Astrocyte of the hippocampus (primary cell): Measurements from ENCODE around the gene SCN9A.
"Not testable (repeated sequence)": the region's sequence is repeated elsewhere in the genome, so short reads cannot be mapped to it uniquely, and the experiment has no call there.

Experiments
- DNase-seq: peaks from one replicate; pipeline ENCODE4 v3.0.0; 2011; ENCODE audit warnings: low read depth, low spot score

SCN9A gene

DNA sequence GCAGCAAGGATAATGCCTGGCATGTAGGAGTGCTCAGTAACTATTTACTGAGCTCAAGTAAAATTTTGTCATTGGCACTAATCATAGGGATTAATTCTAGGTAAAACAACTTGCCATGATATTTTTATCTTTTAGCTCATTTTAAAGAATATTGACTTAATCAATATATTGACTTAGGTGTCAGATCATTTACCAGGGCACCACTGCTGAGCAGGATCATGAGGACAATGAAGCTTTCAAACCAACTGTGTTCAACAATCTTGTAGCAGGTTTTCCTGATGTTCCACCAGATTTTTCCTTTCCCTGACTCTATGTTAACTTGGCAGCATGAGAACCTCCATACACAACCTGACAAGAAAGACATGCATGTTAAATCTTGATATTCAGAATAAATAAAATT lies 133.4 kb downstream of the SCN9A start:
- DNase-seq: no peak

DNA sequence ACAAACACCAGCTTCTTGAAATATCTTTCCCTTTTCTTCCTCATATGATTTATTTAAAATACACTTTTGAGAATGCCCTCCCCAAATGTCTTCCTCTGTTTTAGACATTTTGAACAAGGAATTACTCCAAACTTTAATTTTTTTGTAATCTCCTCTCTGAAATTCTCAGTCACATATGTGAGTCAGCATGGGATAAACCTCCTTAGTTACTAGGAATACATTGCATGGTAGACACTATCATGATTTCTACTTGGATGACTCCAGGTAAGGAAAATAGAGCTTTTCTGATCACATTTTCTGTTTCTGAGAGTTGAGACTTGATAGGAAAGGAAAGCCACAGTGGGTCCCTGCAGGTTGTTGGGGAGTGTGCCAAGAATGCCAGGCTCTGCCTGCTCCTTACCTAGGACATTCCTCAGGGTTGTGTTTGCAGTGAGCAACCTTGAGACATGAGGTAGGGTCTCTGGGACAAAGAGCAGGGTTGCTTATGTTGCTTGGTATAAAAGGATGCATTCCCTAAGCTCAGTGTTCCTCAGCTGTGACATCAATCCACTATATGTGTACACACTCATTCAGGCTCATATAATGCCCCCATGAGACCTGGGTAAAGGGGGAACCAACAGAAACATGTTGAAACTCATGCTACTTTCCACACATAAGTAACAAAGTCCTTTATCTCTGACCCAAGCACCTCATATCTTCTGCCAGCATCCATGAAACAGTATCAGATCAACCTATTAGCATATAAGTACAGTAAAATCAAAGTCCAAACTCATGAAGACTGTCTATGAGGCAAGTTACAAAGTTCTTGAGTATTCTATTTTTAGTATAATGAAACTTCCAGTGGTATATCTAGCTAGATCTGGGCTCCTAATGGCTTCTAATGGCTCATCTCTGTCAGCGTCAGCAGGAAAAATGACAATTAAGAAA lies 135.1 kb downstream of the SCN9A start:
- peak; percentile 16 for DNase-seq

DNA sequence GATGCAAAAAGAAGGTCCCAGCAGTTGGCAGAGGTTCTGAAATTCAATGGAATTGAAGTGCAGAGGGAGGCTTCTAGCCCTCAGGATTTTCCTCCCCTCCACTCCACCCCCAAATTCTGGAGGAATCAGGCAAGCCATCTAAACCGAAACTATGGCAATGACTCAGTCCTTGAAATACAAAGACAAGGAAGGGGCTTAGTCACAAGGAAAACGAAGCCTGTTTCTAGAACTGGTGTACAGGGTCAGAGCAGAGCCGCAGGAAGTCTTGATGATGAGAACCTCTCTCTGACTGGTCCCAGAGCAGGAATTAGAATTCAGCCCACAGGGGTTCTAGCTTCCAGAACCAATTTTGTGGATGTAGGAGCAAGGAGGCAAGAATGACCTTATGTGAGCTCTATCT lies 136.2 kb downstream of the SCN9A start:
- peak; percentile 84 for DNase-seq

DNA sequence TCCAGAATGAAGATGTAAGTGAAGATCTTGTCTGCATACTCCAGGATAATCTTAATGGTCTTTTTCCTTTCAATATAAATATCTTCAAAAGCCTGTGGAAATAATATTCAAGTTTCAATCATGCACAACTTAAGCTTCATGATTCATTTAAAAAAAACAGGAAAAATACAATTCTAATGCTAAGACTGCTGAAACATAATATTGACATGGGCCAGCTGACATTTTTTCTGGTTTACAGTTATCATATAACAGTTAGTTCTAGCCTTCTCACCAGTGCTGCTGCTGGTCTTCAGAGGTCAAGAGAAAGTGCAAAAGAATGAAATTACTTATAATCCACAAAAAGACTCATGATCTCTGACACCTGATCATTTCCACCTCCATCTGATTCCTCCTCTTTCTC lies 137.6 kb downstream of the SCN9A start:
- DNase-seq: no peak

DNA sequence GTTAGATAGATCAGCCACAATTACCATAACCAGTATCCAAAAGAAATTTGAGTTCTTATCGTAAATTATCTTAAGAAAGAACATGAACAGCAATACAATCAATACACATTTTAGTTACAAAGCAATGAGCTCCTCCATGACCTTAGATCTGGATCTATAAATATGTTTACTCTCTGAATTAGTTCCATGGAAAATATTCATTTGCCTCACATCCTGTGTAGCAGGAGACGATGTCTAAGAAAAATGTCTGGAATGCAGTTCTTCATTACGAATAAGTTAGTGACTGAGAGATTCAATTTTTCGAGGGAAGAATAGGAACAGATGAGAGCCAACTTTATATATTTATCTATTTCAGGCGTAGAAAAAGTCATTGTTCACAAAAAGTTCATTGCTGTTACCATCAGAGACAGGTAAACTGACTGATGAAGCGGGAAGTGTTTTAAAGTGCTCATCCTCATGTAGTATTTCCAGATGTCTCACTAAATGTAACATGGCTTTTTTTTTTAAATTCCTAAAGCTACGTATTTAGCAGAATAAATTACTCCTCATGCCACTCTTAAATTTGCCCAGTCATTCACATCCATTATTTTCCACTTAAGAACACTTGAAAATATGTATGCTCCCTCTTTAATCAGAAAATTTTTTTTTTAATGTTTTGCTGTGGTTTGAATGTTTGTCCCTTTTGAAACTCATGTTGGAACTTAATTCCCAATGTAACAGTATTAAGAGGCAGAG lies 141.5 kb downstream of the SCN9A start:
- DNase-seq: peak; percentile 64

DNA sequence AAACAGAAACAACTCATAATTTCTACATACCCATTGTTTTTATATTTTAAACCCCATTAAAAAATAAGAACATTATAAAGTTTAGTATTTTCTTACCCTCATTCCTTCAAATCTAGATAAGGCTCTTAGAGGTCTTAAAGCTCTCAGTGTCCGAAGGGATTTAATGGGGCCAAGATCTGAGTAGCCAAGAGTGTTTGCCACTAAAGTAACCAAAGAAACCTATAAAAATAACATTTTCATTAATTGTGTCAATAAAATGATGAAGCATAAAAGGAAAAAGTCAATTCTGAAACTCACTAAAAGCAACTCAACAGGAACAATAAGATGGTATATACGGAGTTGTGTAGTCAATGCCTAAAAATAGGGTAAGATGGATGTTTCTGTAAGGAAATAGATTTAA lies 142.5 kb downstream of the SCN9A start:
- no peak for DNase-seq

DNA sequence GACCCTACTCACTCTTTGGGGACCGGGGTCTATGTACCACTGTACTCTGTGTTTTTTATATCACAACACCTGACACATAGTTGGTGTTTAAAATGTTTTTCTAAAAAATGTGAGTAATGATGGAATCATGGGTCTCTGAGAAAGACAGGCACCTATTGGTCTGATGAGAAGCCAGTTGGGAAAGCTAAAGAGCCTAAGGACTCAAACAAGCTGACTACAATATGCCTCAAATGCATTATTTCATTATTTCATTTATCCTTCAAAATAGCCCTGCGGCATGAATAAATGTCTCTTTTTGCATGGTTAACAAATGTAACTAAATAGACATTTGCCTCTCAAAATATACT lies 145.0 kb downstream of the SCN9A start:
- DNase-seq: no peak

DNA sequence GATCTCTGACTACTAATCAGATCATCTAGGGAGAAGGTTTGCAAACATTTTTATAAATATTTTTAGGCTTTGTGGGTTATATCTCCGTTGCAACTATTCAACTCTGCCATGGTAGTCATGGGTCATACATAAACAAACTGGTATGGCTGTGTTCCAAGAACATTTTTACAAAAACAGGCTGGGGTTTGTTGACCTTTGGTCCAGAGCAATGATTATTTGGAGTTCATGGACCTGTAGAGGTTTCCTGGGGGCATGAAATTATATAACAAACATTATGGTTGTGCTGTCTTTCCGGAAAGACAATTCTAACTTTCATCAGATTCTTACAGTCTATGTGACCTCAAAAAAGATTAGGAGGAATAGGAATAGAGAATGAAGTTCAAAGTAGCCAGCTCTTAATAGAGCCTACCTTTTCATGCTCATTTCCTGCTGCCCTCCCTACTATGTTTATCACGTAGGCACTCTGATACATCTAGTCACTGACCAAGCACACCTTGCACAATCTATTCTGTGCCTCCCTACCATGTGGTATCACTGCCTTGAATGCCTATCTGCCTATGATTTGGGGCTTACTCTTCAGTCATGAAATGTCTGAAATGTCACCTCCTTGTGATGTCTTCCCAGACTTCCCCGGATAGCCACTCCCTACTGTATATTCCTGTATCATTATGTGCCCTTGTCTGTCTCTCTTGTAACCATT lies 145.6 kb downstream of the SCN9A start:
- DNase-seq: peak; percentile 28

DNA sequence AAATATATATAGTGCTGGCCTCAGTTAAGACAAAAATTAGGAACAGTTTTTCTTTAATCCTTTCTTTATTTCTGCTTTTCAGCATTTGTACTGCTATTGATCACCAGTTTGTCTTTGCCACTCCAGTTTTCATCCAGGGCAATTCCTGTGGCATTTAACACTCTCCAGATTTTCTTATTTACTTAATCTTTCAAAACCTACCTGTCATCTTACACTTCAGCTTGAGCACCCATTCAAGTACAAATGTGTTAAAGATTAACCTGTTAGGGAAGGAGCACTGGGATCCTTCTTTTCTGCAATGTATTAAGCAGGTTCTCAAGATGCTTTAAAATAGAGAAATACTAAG lies 146.1 kb downstream of the SCN9A start:
- DNase-seq: no peak

DNA sequence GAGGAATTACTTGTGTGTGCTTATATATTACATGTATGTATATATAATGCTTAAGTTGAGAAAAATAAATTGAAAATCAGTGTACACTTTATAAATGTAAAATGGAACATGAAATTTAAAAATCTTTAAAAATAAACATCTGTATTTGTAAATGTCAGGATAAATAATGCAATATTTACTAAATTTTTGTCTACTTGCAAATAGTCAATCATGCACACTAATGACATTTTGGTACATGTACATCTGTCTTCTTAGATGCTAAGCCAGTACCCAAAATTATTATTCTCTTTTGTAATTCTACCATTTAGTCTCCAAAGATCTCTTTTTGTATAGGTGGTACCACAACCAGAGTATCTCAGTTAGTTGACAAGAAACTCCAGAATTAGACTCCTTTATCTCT lies 151.5 kb downstream of the SCN9A start:
- no peak for DNase-seq

DNA sequence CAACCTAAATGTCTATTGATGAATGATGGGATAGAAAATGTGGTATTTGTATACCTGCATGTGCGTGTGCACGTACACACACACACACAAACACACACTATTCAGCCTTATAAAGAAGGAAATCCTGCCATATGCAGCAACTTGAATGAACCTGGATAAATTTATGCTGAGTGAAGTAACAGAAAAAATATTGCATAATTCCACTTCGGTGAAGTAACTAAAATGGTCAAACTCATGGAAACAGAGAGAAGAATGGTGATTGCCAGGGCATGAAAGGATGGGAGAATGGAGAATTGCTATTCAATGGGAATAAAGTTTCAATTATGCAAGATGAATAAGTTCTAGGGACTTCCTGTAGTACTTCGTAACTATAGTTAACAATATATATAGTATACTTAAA lies 152.4 kb downstream of the SCN9A start:
- DNase-seq: no peak

DNA sequence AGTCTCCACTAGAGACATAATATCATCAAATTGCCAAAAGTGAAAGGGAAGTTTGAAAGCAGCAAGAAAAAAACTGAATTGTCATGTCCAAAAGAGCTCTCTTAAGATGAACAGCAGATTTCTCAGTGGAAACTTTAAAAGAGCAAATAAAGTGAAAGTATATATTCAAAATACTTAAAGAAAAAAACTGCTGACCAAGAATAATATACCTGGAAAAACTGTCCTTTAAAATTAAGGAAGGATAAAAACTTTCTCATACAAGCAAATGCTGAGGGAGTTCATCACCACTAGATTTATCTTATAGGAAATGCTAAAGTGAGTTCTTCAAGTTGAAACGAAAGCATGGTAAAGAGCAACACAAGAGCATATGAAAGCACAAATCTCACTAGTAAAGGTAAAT lies 164.7 kb downstream of the SCN9A start:
- no peak for DNase-seq

DNA sequence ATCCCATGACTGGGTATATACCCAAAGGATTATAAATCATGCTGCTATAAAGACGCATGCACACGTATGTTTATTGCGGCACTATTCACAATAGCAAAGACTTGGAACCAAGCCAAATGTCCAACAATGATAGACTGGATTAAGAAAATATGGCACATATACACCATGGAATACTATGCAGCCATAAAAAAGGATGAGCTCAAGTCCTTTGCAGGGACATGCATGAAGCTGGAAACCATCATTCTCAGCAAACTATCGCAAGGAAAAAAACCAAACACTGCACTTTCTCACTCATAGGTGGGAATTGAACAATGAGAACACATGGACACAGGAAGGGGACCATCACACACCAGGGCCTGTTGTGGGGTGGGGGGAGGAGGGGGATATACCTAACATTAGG lies 165.8 kb downstream of the SCN9A start:
- not testable (repeated sequence) for DNase-seq

DNA sequence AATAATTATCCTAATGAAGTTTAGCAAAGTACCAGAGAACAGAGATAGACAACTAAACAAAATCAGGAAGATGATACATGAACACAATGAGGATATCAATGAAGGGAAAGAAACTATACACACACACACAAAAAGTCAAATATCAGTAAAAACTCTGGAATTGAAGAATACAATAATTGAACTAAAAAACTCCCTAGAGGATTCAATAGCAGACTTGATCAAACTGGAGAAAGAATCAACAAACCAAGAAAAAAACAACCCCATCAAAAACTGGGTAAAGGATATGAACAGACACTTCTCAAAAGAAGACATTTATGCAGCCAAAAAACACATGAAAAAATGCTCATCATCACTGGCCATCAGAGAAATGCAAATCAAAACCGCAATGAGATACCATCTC lies 166.4 kb downstream of the SCN9A start:
- DNase-seq: not testable (repeated sequence)

DNA sequence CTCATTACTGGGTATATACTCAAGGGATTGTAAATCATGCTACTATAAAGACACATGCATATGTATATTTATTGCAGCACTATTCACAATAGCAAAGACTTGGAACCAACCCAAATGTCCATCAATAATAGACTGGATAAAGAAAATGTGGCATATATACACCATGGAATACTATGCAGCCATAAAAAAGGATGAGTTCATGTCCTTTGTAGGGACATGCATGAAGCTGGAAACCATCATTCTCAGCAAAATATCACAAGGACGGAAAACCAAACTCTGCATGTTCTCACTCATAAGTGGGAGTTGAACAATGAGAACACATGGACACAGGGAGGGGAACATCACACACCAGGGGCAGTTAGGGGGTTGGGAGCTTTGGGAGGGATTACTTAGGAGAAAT lies 169.6 kb downstream of the SCN9A start:
- not testable (repeated sequence) for DNase-seq

DNA sequence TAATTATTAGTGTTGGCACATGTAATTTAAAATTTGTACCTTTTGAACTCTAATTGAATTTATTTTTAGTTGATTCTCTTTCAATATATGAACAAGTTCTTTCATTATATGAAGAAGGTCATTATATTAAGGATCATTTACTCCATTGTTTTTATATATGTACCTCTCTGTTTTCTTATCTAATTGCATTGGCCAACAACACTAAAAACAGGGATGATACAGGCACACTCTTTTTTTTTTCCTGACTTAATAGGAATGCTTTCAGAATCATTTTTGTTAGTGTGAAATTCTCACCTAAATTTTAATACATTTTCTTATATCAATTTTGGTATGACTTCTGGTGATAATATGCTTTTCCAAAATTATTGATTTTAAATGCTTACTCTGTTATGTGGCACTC lies 173.0 kb downstream of the SCN9A start:
- DNase-seq: no peak

DNA sequence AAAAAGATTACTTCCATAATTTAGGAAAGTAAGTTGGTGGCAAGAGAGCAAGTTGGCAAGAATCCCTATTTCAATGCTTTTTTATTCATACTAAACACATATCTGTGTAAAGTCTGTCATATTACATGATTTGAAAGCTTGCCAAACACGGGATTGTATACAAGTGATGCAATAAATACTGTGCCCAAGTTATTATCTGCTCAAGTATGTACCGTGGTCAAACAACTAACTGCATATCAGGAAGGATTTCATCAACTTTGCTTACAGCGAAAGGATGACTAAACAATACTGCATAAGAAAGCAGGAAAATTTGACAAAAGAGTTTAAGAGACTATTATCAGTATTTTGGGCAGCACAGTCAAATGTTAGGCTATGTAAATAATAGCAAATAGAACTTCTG lies 178.3 kb downstream of the SCN9A start:
- DNase-seq: no peak

DNA sequence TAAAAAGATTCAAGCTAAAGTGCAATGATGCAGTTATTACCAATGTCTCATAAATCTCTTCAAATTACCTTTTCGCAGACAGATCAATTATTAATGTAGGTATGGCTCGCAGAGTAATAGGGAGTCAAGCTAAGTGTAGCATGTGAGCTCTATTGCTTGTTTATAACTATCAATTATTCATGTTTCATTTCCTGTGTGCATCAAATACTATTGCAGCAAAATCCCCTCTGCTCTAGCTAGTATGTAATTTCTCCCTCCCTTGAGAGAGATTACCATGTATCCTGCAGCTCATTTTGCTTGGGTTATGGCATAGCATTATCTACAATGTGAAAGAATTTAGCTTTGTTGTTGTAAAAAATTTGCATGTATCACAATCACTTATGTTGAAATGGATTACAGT lies 182.3 kb downstream of the SCN9A start:
- DNase-seq: no peak

DNA sequence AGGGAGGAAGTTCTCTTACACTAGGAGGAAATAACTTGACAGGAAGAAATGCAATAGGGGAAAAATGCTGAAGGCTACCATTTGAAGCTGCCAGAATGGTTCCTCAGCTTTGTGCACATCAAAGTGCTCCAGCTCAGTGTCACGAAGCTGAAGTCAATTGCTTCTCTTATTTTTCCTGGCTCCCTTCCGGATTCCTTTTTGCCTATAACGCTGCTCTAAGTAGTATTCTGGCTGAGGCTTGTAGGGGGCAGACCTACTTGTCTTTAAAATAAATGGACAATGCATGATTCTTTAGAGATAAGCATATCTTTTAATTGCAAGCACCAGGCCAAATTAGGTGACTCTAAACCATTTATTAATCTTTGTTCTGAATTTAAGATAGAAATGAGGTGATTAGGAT lies 187.7 kb downstream of the SCN9A start:
- DNase-seq: no peak

DNA sequence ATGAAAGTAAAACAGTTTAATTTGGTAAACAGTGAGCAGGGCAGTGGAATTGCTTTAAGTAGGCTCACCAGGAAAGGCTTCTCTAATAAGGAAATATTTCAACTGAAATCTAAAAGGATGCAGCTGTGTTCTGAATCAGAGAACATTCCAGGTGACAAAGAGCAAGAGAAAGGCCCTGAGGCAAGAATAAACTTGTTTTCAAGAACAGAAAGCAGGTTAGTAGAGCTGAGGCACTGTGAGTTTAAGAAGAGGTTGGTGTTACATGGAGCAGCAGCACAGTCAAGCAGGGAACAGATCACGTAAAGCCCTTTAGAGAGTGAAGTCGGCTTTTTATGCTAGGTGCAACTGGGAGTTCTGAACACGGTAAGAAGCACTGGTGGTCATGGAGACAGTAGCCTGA lies 191.0 kb downstream of the SCN9A start:
- no peak for DNase-seq

DNA sequence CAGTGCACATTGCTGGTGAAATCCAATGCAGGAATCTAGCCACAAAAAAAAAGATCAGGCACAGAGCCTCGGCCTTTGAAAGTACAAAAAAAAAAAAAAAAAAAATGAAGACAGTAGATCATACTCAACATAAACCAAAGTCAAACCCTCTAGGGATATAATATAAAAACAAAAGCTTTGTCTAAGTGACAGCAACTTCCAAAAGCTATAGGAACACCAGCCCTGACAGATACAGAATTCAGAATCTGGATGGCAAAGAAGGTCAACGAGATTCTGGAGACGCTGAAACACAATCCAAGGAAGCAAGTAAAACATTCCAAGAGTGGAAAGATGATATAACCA lies 194.0 kb downstream of the SCN9A start:
- DNase-seq: no peak

DNA sequence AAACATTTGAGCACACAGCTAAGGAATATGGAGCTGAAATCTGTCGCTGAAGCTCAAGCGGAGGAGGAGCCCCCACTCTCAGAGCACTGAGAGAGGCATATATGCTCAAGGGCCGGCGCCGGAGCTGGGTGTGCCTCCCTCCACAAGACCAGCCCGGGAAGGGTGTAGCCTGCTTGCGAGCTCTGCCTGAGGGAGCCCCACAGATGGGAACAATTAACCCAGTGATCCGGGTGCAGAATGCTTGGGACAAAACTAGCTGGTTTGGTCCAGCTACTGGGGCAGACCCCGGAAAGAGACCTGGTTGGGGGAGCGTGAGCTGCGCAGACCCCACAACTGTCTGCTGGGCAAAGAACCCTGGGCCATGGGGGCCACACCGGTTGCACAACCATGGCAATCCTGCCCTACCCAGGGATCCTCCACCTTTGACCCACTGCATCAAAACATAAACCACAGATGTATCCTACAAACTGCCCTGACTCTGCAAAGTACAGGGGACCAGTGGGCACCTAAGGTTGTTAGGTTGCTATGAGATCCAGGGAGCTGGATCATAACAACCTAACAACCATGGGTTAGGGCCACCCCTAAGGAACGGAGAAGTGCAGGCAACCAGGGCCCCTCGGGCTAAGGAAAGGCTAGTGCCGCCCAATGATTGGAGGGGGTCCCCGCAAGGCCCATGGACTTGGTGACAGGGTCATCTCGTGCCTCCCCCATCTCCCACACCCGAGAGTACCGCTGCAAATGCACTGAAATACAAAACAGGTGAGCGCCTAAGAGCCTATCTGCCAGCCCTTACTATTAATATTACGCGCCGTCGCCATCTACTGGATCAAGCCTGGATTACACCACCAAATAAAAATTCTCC lies 194.6 kb downstream of the SCN9A start:
- DNase-seq: peak; percentile 76
